GM13977 (cell line): Measurements from ENCODE around the gene CASP8.

ENCODE experiments used
- DNase-seq: peaks from one replicate; pipeline ENCODE4 v3.0.0; 2012; ENCODE audit warnings: low spot score
- in situ Hi-C: fragments of 300-500 bp; cut with MboI; formaldehyde crosslinking; loops from one replicate; pipeline ENCODE4 v1.12.0; 2022; ENCODE audit warnings: low sequenced_read_pairs, low pct_unique_long_range_greater_than_20kb, mixed read lengths, inconsistent platforms; ENCODE audit not compliant: unreplicated experiment
- TF ChIP-seq, protein P1 (sequence below): IDR thresholded peaks from 2 replicates; pipeline ENCODE4 v1.5.1; 2012; ENCODE audit warnings: mild to moderate bottlenecking, control low read depth; ENCODE audit not compliant: insufficient read depth; ENCODE audit errors: extremely low read depth, missing control alignments

Gene CASP8

GRCh38 chr2:201307876-201308275, 47.5 kb downstream of the CASP8 start:
- TF ChIP-seq, protein P1, sequence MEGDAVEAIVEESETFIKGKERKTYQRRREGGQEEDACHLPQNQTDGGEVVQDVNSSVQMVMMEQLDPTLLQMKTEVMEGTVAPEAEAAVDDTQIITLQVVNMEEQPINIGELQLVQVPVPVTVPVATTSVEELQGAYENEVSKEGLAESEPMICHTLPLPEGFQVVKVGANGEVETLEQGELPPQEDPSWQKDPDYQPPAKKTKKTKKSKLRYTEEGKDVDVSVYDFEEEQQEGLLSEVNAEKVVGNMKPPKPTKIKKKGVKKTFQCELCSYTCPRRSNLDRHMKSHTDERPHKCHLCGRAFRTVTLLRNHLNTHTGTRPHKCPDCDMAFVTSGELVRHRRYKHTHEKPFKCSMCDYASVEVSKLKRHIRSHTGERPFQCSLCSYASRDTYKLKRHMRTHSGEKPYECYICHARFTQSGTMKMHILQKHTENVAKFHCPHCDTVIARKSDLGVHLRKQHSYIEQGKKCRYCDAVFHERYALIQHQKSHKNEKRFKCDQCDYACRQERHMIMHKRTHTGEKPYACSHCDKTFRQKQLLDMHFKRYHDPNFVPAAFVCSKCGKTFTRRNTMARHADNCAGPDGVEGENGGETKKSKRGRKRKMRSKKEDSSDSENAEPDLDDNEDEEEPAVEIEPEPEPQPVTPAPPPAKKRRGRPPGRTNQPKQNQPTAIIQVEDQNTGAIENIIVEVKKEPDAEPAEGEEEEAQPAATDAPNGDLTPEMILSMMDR: no peak
- in situ Hi-C loops: no loop called here
- no peak for DNase-seq

- in situ Hi-C loops: no loop called here
- no peak for DNase-seq
- TF ChIP-seq, protein P1: no peak
Measured at GRCh38 chr2:201308914-201309313, 48.6 kb downstream of the CASP8 start.

- TF ChIP-seq, protein P1: no peak
- in situ Hi-C loops: no loop called here
- DNase-seq: no peak
Measured at GRCh38 chr2:201313362-201313761, 53.0 kb downstream of the CASP8 start.

DNA sequence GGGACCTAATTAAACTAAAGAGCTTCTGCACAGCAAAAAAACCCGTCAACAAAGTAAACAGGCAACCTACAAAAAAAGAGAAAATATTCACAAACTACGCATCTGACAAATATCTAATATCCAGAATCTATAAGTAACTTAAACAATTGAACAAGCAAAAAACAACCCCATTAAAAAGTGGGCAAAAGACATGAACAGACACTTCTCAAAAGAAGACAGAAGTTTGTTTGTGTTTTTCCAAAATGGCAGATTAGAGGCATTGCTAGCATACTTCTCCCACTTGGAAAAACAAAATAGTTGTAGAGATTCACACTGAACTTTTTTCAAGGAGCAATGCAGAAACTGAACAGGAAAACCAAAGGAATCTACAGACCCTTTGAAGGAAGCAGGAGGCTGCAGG, 59.2 kb downstream of the CASP8 start:
- TF ChIP-seq, protein P1: no peak
- in situ Hi-C loops: no loop called here
- no peak for DNase-seq

DNA sequence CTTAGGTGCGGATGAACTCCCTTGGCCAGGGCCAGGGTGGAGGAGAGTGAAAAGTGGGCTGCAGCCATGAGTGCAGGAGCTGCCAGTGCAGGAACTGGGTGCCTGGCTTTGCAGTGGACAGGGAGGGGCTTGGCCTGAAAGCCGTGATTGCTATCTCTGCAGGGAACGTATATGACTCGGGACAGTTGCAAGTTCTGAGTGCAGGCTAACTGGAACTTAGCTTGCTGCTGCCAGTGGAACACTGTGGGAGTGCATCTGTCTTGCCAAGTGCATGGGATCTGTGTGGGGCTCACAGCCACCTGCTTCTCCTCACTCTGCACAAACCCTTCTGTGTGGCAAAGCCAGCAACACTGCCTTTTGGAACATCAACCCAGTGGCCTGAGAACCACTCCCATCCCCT, 59.9 kb downstream of the CASP8 start:
- TF ChIP-seq, protein P1: no peak
- DNase-seq: no peak
- in situ Hi-C loops: no loop called here

DNA sequence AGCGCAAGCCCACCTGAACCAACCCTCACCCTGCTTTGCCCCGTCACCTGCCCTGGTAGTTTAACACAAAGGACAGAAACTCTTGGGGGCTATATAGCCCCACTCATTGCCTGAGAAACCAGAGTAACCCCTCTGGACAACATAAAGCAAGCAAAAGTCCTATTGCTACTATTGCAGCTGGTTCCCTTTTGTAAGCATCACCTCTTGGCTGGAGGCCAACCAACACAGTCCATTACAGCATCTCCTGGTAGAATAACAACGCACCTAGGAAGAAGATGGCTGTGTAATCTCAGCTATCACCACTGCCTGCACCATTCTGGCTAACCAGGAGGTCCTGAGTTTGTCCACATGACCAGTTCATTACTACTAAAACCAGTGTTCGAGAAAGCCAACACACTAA, 60.4 kb downstream of the CASP8 start:
- TF ChIP-seq, protein P1: no peak
- no peak for DNase-seq
- in situ Hi-C loops: no loop called here

GRCh38 chr2:201322772-201323171, 62.4 kb downstream of the CASP8 start:
- DNase-seq: no peak
- in situ Hi-C loops: no loop called here
- TF ChIP-seq, protein P1: no peak
